Measurements from ENCODE around the gene CTNND2.

CTNND2 gene

GRCh38 chr5:11064763-11065450, 839.3 kb downstream of the CTNND2 start:
- DNase-seq, result no peak

DNA sequence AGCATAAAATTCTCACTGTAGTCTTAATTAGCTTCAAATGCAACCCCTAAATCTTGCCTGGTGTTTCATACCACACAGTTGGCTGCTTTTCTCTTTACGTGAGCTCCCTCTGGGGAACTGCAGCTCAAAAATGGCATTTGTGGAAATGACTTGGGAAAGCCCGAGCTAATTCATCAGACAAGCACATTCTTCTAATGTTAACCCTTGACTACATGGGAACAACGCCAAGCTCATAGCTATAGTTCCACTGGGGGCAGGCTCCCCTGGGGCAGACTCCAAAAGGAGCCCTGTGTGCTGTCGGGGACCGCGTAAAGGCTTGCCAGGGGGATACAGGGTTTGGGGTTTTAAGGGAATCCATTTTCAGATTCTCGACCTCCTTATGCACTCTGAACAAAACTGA, 841.8 kb downstream of the CTNND2 start:
- no peak for DNase-seq

DNA sequence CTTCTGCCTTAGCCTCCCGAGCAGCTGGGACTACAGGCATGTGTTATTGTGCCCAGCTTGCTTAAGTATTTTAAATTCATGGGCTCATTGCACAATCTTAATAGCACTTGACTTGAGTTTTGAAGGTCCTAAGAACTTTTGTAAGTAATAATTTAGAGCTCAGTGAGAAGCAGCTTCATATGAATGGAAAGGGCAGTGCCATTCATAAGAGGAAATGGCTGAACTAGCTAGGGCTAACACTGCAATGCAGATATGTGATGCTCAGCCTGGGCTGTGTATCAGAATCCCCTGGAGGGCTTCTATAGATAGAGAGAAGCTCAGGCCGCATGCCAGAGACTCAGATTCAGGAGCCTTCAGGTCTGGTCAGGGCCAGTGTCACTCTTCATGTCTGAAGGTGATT, 847.7 kb downstream of the CTNND2 start:
- no peak for DNase-seq

- no peak for DNase-seq
Observed at GRCh38 chr5:11054014-11054413, 850.2 kb downstream of the CTNND2 start.

GRCh38 chr5:11052871-11053270, 851.4 kb downstream of the CTNND2 start:
- no peak for DNase-seq

GRCh38 chr5:11050596-11051304, 853.5 kb downstream of the CTNND2 start:
- no peak for DNase-seq

DNA sequence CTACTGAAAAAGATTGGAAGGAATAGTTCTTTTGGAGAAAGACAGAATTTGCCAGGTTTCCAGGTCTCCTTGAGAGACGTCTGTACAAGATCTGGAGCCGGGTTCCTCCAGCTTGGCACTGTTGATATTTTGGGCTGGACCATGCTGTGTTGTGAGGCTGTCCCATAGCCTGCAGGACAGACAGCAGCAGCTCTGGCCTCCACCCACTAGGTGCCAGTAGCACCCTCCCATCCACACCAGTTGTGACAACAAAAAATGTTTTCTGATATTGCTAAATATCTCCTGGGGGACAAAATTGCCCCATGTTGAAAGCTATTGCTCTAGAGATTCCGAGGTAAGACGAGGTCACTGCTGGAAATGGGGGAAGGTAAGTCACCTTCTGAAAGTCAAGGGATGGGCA, 855.5 kb downstream of the CTNND2 start:
- DNase-seq, result no peak

- DNase-seq, result no peak
Observed at GRCh38 chr5:11047625-11048024, 856.6 kb downstream of the CTNND2 start.

DNA sequence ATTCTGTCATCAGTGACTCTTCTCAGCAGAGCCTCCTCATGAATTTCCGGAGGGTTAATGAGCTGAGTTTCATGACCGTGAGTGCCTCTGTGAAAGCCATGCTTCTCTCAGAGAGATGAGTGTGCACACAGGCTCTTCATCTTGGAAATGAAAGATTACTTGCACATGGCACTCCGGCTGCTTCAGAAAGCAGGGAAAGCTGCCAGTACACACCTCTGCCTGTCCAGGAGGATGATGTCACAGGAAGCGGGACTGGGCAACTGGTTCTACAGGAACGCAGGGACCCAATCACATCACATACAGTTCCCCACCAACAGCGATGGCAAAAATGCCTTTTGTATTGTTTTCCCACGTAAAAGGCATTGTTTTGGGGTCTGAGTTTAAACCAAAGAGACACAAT, 857.2 kb downstream of the CTNND2 start:
- DNase-seq, result no peak

DNA sequence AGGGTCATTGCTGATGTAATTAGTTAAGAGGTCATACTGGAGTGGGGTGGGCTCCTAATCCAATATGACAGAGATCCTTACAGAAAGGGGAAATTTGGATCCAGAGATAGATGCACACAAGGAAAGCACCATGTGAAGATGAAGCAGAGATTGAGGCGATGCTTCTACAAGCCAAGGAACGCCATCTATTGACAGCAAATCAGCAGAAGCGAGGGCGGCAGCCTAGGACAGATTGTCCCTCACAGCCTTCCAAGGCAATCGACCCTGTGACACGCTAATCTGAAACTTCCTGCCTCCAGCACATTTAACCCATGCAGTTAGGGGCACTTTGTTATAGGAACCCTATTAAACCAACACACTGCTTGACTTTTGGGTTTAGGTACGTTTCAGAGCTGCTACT, 858.1 kb downstream of the CTNND2 start:
- no peak for DNase-seq

DNA sequence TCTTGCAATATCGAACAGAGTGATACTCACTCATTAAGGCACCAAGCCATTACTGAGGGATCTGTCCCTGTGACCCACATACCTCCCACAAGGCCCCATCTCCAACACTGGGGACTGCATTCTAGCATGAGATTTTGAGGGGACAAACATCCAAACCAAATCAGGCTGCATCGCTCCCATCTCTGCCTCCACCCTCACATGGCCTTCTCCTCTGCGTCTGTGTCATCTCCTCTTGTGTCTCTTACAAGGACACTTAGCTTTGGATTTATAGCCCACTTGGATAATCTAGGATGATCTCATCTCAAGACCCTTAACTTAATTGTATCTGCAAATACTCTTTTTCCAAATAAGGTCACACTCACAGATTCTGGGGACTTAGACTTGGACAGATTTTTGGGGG, 858.8 kb downstream of the CTNND2 start:
- DNase-seq, result no peak

- DNase-seq, result no peak
Observed at GRCh38 chr5:11044581-11044980, 859.7 kb downstream of the CTNND2 start.

DNA sequence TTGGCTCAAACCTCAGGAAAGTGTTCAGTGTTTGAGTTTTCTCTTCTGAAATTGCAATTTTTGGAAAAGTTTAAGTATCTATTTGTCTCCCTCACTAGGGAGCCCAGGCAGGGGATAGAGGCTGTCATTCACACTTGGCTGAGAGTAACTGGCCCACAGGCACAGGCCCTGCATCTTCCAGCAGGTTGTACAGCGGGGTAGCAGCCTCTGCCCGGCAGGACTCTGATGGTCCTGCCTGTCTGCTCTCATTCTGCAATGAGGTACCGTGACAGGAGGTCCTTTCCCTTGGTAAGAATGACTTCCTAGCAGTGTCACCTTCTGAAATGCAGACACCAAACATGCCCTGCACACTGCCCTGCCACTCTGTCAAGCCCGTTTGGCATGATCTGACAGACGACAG, 860.4 kb downstream of the CTNND2 start:
- no peak for DNase-seq

DNA sequence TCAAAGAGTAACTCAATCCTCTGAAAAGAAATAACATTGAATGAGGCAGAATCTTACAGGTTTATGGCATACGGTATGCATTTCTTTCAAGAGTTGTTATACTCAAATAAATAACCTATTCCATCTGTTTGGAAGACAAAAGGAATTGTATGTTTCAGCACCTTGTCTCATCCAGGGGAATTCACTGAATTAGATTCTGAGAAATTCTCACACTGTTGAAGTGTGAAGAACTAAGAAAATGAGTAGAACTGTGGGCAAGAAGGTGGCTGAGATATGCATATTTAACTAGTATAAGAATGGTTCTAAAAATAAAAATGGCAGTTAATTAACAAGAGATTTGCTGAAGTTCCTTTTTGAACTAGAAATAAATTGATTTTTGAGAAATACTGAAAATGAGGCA, 863.9 kb downstream of the CTNND2 start:
- no peak for DNase-seq

DNA sequence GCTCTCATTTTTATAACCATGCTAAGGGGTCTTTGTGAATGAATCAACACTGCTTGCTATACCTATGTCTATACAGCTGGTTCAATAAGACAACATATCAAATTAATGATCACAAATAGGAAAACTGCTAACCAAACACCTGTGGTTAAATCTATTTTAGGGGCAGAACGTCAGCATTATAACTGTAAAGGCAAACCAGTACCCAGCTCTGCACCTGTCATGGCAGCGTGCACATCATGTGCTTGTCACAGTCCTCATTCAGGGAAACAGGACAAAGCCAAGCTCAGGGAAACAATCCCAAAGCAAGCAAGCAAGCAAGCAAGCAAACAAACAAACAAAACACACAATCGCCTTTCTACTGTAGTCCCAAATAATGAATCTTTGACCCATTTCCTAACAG, 865.5 kb downstream of the CTNND2 start:
- no peak for DNase-seq

DNA sequence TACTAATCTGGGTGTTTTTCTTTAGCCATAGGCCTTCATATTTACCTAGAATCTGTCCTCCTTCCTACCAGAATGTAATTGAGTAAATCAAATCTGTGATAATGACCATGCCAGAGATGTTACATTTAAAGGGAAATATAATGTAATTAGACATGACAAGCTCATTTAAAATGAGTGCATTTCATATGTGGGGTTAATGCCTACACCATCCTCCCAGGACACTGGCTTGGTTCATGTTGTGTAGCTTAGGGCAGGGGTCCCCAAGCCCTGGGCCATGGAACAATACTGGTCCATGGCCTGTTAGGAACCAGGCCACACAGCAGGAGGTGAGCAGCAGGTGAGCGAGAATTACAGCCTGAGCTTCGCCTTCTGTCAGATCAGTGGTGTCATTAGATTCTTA, 866.3 kb downstream of the CTNND2 start:
- DNase-seq, result no peak

DNA sequence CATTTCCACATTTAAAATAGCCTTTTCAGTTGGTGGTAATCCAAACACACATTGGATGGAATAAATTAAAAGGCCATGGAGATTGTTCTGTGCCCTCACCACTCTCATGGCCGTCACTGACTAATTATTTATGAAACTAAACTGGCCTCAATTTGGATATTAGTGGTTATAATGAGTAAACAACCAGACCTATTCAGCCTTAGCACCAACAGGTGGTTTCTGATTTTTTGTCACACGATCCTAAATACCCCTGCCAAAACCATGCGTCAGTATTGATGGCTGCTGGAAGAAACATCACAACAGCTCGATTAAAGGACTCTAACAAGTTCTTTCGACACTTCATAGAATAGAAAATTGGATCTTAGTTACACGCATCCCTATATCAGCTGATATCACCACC, 867.2 kb downstream of the CTNND2 start:
- no peak for DNase-seq

GRCh38 chr5:11030671-11031070, 873.6 kb downstream of the CTNND2 start:
- no peak for DNase-seq

DNA sequence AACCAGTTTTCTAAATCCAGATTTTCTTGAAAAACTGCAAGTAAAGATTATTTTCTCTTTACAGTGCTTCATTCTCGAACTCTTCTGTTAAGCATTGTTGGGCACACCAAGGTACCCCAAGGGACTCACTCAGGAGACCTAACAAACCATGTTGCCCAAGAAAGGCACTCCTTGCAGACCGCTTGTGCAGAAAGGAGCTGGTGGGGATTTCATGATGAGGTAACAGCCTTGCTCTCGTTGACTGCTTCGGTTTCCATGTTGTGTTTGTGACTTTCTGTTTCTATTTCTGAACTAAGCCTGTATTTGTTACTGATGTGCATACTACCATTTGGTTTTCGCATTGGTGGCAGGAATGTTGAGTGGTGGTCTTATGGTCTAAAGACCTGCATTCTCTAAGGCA, 876.6 kb downstream of the CTNND2 start:
- DNase-seq, result no peak

GRCh38 chr5:11026543-11026942, 877.7 kb downstream of the CTNND2 start:
- DNase-seq, result no peak

- DNase-seq, result no peak
Observed at GRCh38 chr5:11023945-11024344, 880.3 kb downstream of the CTNND2 start.

DNA sequence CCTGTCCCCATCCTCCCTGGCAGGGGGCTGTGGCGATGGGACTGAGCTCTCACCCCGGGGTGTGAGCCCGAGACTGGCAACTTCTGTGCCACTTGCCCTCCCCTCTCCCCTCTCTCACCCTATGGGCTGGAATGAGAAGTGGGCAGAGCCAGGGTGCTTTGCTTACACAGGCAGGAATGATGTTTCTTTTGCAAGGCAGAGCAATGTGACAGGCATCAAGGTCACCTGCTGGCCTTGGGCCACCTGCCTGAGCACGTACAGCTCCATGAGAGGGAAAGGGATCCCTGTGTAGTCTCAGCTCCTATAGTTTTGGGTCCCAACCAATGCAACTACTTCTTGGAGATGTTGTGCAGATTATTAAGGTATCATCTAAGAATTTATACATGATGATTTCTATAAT, 890.5 kb downstream of the CTNND2 start:
- DNase-seq, result no peak

DNA sequence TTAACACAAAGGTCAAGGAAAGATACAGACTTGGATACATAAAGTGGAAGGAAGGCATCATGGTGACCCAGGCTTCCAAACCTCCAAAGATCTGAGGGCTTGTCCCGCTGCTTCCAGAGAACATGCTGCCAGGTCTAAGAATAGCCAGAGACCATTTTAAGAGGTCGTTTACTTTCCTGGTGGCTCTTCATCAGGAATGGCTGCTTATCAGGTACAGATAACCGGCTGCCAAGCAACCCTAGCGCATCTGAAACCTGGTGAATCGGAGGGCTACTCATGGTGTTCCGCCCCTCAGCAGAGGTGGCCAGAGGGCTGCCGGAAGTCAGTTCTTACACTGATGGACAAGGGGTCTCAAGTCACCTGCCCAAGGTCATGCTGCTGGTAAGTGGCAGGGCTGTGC, 892.0 kb downstream of the CTNND2 start:
- no peak for DNase-seq

- no peak for DNase-seq
Observed at GRCh38 chr5:11010429-11011210, 893.6 kb downstream of the CTNND2 start.

Measured in T-helper 1 cell (primary cell).